Subcutaneous adipose tissue (tissue), 4 donors: ENCODE measurements around the gene RAB44. TPM values are rescaled to one million over a fixed set of nuclear protein-coding genes. Genes with fewer than 3 reads are reported as not detected.

Experiments used
- total RNA-seq, 4 donors: library from RNA; depleted of rRNA; stranded (reverse); fragments of >200 nt; gene quantifications; one replicate each; pipeline ENCODE4 v1.1.0, GENCODE V29; 2016
- TF ChIP-seq, protein P1 (sequence below): fragments of 450-650 bp; IDR thresholded peaks from one replicate; pipeline ENCODE4 v1.5.1; 2016; ENCODE audit warnings: low read depth, mild to moderate bottlenecking, control low read depth, antibody characterized with exemption, moderate library complexity

Gene RAB44
- total RNA-seq, 4 donors from 2014 or later, result 0.51 to 1.3 (median 0.82) TPM; not detected in 1

DNA sequence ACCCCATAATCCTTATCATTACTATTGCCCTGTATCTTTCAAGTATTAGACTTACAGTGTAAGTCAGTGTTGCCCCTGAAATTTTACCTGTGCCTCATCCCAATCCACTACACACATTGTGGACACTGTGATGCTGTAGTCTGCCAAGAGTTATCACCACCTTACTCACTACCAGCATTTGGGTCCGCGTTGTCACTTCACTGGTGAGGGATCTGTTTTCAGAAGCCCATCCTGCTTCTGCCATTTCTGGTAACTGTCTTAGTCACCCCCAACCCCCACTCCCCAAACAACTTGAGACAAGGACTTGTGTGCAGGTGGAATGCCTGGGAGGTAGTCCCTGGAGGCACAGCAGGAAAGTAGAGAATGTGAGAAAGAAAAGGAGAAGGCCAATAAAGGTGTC, 6.0 kb upstream of the RAB44 start:
- TF ChIP-seq, protein P1, sequence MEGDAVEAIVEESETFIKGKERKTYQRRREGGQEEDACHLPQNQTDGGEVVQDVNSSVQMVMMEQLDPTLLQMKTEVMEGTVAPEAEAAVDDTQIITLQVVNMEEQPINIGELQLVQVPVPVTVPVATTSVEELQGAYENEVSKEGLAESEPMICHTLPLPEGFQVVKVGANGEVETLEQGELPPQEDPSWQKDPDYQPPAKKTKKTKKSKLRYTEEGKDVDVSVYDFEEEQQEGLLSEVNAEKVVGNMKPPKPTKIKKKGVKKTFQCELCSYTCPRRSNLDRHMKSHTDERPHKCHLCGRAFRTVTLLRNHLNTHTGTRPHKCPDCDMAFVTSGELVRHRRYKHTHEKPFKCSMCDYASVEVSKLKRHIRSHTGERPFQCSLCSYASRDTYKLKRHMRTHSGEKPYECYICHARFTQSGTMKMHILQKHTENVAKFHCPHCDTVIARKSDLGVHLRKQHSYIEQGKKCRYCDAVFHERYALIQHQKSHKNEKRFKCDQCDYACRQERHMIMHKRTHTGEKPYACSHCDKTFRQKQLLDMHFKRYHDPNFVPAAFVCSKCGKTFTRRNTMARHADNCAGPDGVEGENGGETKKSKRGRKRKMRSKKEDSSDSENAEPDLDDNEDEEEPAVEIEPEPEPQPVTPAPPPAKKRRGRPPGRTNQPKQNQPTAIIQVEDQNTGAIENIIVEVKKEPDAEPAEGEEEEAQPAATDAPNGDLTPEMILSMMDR, result no peak

DNA sequence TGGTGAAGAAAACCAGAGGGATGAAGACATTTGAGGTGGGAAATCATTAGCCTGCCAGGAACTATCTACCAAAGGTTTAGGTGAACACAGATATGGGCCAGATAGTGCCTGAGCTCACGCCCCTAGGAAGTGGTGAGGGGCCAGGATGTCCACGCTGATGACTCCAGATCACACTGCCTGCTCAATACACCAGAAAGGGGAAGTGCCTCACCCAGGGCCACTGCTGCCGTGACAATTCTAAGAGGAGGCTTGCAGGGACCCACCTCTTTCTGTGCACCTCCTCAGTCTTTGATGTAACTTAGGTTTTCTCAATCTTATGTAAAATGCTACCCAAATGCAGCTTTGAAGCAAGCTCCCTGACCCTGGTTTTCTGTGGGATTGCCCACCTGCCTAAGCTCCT, 5.4 kb upstream of the RAB44 start:
- TF ChIP-seq, protein P1, result no peak

GRCh38 chr6:36692861-36693702, 4.5 kb upstream of the RAB44 start:
- TF ChIP-seq, protein P1, result no peak

GRCh38 chr6:36694616-36695015, 3.0 kb upstream of the RAB44 start:
- TF ChIP-seq, protein P1, result no peak

- TF ChIP-seq, protein P1, result no peak
These were observed 2.2 kb upstream of the RAB44 start for GRCh38 chr6:36695414-36695813.

GRCh38 chr6:36698196-36698595, 570 bp downstream of the RAB44 start:
- TF ChIP-seq, protein P1, result no peak

DNA sequence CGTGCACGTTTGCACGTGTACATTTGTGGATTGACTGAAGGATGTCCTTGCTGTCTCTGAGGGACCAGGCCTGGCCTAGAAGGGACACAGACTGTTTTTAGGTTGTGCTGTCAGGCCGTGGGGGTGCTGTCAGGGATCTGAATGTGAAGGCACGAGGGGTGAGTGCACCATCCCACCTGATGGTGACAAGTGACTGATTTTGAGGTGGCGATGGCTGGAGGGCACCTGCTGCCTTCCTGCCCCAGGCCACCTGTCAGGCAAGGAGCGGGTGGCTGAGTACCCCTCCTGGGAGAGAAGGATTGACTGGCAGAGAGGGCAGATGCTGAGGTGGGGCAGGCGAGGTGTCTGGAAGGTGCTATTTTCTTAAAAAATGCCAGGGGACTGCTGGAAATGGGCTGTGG, 1.2 kb downstream of the RAB44 start:
- TF ChIP-seq, protein P1, result no peak
